HepG2 (cell line): Measurements from ENCODE around the gene THRB. TPM values are rescaled to one million over a fixed set of nuclear protein-coding genes. Genes with fewer than 3 reads are reported as not detected.

Experiments used
- ATAC-seq: fragments of 200-7000 bp; cut with Tn5 transposase; 3 replicates; pipeline ENCODE4 v1.9.1; 2020; ENCODE audit warnings: mild to moderate bottlenecking, moderate library complexity
- BruUV-seq: library from RNA; stranded (reverse); fragments of 400-500 nt; replicated peaks from 2 replicates; lab custom pipeline; 2021; lab: Mats Ljungman, UMichigan
- CTCF ChIA-PET: fragments of 300-600 bp; formaldehyde crosslinking; extraction: SDS; loops from one replicate; lab custom pipeline; 2021; ENCODE audit warnings: low total read pairs, inconsistent platforms, low intra/inter-chr PET ratio; lab: Yijun Ruan, JAX
- POLR2A ChIA-PET: fragments of 350-600 bp; sonication (Branson Sonifier 250); formaldehyde crosslinking; loops from one replicate; lab custom pipeline; 2020; ENCODE audit warnings: antibody characterized with exemption, inconsistent platforms; lab: Yijun Ruan, JAX
- DNase-seq: peaks from one replicate; pipeline ENCODE4 v3.0.0-alpha.2; 2015; ENCODE audit warnings: low spot score
- FAIRE-seq: peaks from 3 replicates; lab custom pipeline; 2011; peaks lifted over from hg19 to GRCh38; lab: Jason Lieb, UNC
- H2AFZ ChIP-seq: one replicate; pipeline ENCODE4 v1.6.1; 2011; ENCODE audit warnings: low read length, inconsistent platforms
- H3K27ac ChIP-seq: fragments of 300-600 bp; 3 replicates; pipeline ENCODE4 v1.8.0; 2011; ENCODE audit warnings: mixed run types, mild to moderate bottlenecking, mixed read lengths, low read length, inconsistent platforms; ENCODE audit not compliant: insufficient read depth; ENCODE audit errors: extremely low read length
- H3K27me3 ChIP-seq, 2 experiments: fragments of 200-600 bp in 1 of 2; 2 replicates in 1 of 2; 3 replicates in 1 of 2; pipeline versions ENCODE4 v1.6.0 to v1.8.0; 2011; ENCODE audit warnings: low read length in 2 of 2, mild to moderate bottlenecking in 2 of 2, moderate library complexity in 2 of 2, inconsistent platforms in 1 of 2; ENCODE audit not compliant: insufficient read depth in 2 of 2, control insufficient read depth in 1 of 2
- H3K36me3 ChIP-seq, 2 experiments: fragments of 200-600 bp in 1 of 2; replicated peaks in 1 of 2; 2 replicates in 1 of 2; 3 replicates in 1 of 2; pipeline versions ENCODE4 v1.5.1 to v1.8.0; 2011; ENCODE audit warnings: low read length in 2 of 2, inconsistent platforms in 1 of 2; ENCODE audit not compliant: insufficient read depth in 2 of 2, control insufficient read depth in 1 of 2
- H3K4me1 ChIP-seq: 2 replicates; pipeline ENCODE4 v1.5.1; 2012; ENCODE audit warnings: low read length, inconsistent platforms; ENCODE audit not compliant: insufficient read depth
- H3K4me2 ChIP-seq: 2 replicates; pipeline ENCODE4 v1.6.0; 2011; ENCODE audit warnings: low read depth, low read length, inconsistent platforms
- H3K4me3 ChIP-seq, 3 experiments: fragments of 200-600 bp in 1 of 3; sonication (generic), shearing (Covaris generic) in 1 of 3; replicated peaks in 1 of 3; 2 replicates each; pipeline ENCODE4 v1.5.1; 2011 to 2016; ENCODE audit warnings: low read length in 3 of 3, inconsistent platforms in 2 of 3, low read depth in 2 of 3, mild to moderate bottlenecking in 2 of 3, control low read depth in 1 of 3, mixed read lengths in 1 of 3; ENCODE audit not compliant: insufficient read depth in 1 of 3
- H3K79me2 ChIP-seq: one replicate; pipeline ENCODE4 v1.6.1; 2011; ENCODE audit warnings: low read length, inconsistent platforms; ENCODE audit not compliant: insufficient read depth
- H3K9ac ChIP-seq: 2 replicates; pipeline ENCODE4 v1.6.0; 2011; ENCODE audit warnings: mild to moderate bottlenecking, low read depth, low read length, inconsistent platforms; ENCODE audit not compliant: insufficient read depth
- H3K9me3 ChIP-seq: 2 replicates; pipeline ENCODE4 v1.5.1; 2012; ENCODE audit warnings: mild to moderate bottlenecking, low read length
- H4K20me1 ChIP-seq: 2 replicates; pipeline ENCODE4 v1.6.0; 2011; ENCODE audit warnings: inconsistent platforms, mild to moderate bottlenecking, low read length, moderate library complexity; ENCODE audit not compliant: insufficient read depth
- ATF5 ChIP-seq: sonication (generic); formaldehyde crosslinking; IDR thresholded peaks from 2 replicates; pipeline ENCODE4 v1.4.0; 2020; ENCODE audit warnings: mild to moderate bottlenecking, low read depth, missing genetic modification reagents
- PITX1 ChIP-seq: sonication (generic); formaldehyde crosslinking; IDR thresholded peaks from 2 replicates; pipeline ENCODE4 v1.5.1; 2020; ENCODE audit warnings: mild to moderate bottlenecking, missing genetic modification reagents
- UBTF ChIP-seq: sonication (generic); formaldehyde crosslinking; IDR thresholded peaks from 2 replicates; pipeline ENCODE4 v1.4.0; 2020; ENCODE audit warnings: mild to moderate bottlenecking, missing genetic modification reagents
- ZNF232 ChIP-seq: sonication (generic); formaldehyde crosslinking; IDR thresholded peaks from 2 replicates; pipeline ENCODE4 v1.4.0; 2020; ENCODE audit warnings: missing genetic modification reagents, borderline replicate concordance
- ZNF264 ChIP-seq: sonication (generic); formaldehyde crosslinking; IDR thresholded peaks from 2 replicates; pipeline ENCODE4 v1.4.0; 2020; ENCODE audit warnings: missing genetic modification reagents
- ZNF75D ChIP-seq: sonication (generic); formaldehyde crosslinking; IDR thresholded peaks from 2 replicates; pipeline ENCODE4 v1.8.1; 2023; ENCODE audit warnings: missing genetic modification reagents, mild to moderate bottlenecking, borderline replicate concordance
- ZNF839 ChIP-seq: sonication (generic); formaldehyde crosslinking; IDR thresholded peaks from 2 replicates; pipeline ENCODE4 v1.4.0; 2020; ENCODE audit warnings: missing genetic modification reagents, mild to moderate bottlenecking, borderline replicate concordance
- in situ Hi-C: cut with HindIII; loops from 2 replicates; pipeline ENCODE4 v1.10.0; 2017; ENCODE audit warnings: low pct_unique_long_range_greater_than_20kb; ENCODE audit not compliant: extremely low pct_ligation_motif_present
- intact Hi-C: fragments of 100-400 bp; cut with micrococcal nuclease; formaldehyde crosslinking; loops from one replicate; pipeline ENCODE4 v1.10.0; 2022; ENCODE audit not compliant: unreplicated experiment
- polyA plus RNA-seq, 8 experiments: library from polyadenylated mRNA; depleted of rRNA in 3 of 8; stranded (reverse) in 7 of 8; unstranded in 1 of 8; fragments of >200 nt; fragmentation: Illumina TruSeq in 4 of 8; extraction: Trizol in 4 of 8; gene quantifications; 2 replicates each; pipeline versions ENCODE4 v1.2.1 to v1.2.3, GENCODE V29; 2011 to 2016; ENCODE audit warnings: low read depth in 4 of 8, missing spikeins in 1 of 8, mixed read lengths in 1 of 8; ENCODE audit not compliant: insufficient read depth in 1 of 8
- total RNA-seq, 5 experiments: library from RNA; depleted of rRNA; stranded (reverse); fragments of >200 nt; fragmentation: Illumina TruSeq; extraction: Trizol; gene quantifications; 2 replicates each; pipeline ENCODE4 v1.2.3, GENCODE V29; 2016; ENCODE audit warnings: low read depth in 1 of 5
- TF ChIP-seq, protein P1 (sequence below): sonication (generic); formaldehyde crosslinking; IDR thresholded peaks from 2 replicates; pipeline ENCODE4 v1.8.1; 2023; ENCODE audit warnings: missing genetic modification reagents, mild to moderate bottlenecking, borderline replicate concordance
- TF ChIP-seq, protein P2 (sequence below): sonication (generic); formaldehyde crosslinking; IDR thresholded peaks from 2 replicates; pipeline ENCODE4 v1.8.1; 2022; ENCODE audit warnings: mild to moderate bottlenecking, missing genetic modification reagents
- TF ChIP-seq, protein P3 (sequence below): sonication (generic); formaldehyde crosslinking; IDR thresholded peaks from 2 replicates; pipeline ENCODE4 v1.4.0; 2020; ENCODE audit warnings: mild to moderate bottlenecking, missing genetic modification reagents

THRB gene
- total and polyA plus RNA-seq, 2 of the 13 experiments (the other 11 are each of a cell fraction or from before 2014, with no cell fraction given): 4.7 to 22.7 TPM

GRCh38 chr3:24315971-24316370, 178.7 kb downstream of the THRB start:
- in situ Hi-C loops (no loop called here), intact Hi-C loops (no loop called here)
- TSS peak; percentile 37 for BruUV-seq
- Histone ChIP-seq H3K79me2 (no peaks in the 10 kb centered on the region), H2AFZ (no peak overlapping the region), H3K27me3 (no peaks in the 10 kb centered on the region), H3K4me3 (no peak overlapping the region), H3K36me3 (peaks cover 5 to 22% of the 10 kb centered on the region in 2 experiments; a peak in 3 of 5 replicates), H4K20me1 (no peaks in the 10 kb centered on the region), H3K9ac (no peak overlapping the region), H3K4me2 (no peak overlapping the region)
- POLR2A ChIA-PET: no interaction called here
- FAIRE-seq (no peak), ATAC-seq (no peak)
- CTCF ChIA-PET: no interaction called here
- TF ChIP-seq ATF5 (no peak), ZNF75D (CRISPR knock-in tag) (no peak), ZNF839 (CRISPR knock-in tag) (no peak), ZNF232 (CRISPR knock-in tag) (no peak), PITX1 (CRISPR knock-in tag) (no peak), ZNF264 (CRISPR knock-in tag) (no peak), UBTF (CRISPR knock-in tag) (no peak)
- TF ChIP-seq, protein P1, sequence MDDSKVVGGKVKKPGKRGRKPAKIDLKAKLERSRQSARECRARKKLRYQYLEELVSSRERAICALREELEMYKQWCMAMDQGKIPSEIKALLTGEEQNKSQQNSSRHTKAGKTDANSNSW (CRISPR knock-in tag): no peak
- TF ChIP-seq, protein P2, sequence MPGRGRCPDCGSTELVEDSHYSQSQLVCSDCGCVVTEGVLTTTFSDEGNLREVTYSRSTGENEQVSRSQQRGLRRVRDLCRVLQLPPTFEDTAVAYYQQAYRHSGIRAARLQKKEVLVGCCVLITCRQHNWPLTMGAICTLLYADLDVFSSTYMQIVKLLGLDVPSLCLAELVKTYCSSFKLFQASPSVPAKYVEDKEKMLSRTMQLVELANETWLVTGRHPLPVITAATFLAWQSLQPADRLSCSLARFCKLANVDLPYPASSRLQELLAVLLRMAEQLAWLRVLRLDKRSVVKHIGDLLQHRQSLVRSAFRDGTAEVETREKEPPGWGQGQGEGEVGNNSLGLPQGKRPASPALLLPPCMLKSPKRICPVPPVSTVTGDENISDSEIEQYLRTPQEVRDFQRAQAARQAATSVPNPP (CRISPR knock-in tag): no peak
- TF ChIP-seq, protein P3, sequence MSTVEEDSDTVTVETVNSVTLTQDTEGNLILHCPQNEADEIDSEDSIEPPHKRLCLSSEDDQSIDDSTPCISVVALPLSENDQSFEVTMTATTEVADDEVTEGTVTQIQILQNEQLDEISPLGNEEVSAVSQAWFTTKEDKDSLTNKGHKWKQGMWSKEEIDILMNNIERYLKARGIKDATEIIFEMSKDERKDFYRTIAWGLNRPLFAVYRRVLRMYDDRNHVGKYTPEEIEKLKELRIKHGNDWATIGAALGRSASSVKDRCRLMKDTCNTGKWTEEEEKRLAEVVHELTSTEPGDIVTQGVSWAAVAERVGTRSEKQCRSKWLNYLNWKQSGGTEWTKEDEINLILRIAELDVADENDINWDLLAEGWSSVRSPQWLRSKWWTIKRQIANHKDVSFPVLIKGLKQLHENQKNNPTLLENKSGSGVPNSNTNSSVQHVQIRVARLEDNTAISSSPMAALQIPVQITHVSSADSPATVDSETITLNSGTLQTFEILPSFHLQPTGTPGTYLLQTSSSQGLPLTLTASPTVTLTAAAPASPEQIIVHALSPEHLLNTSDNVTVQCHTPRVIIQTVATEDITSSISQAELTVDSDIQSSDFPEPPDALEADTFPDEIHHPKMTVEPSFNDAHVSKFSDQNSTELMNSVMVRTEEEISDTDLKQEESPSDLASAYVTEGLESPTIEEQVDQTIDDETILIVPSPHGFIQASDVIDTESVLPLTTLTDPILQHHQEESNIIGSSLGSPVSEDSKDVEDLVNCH (CRISPR knock-in tag): no peak
- TF ChIP-seq, all 625 proteins: peak for 0
- Histone ChIP-seq H3K4me1 (peaks cover 19% of the 10 kb centered on the region), H3K27ac (peak overlapping the region; percentile 53), H3K9me3 (no peaks in the 10 kb centered on the region)
- DNase-seq: no peak
